HL-60 (cell line): ENCODE data around the gene PA2G4.

ENCODE experiments used
- DNase-seq, 2 experiments: peaks; one replicate each; pipeline ENCODE4 v3.0.0-alpha.2; 2010 to 2020; ENCODE audit warnings: low read depth in 1 of 2, low spot score in 1 of 2
- H3K27ac ChIP-seq: fragments of 250-450 bp; sonication (Bioruptor Pico); replicated peaks from 2 replicates; pipeline ENCODE4 v1.5.1; 2020; ENCODE audit warnings: mild to moderate bottlenecking, moderate library complexity
- H3K27me3 ChIP-seq: fragments of 250-450 bp; sonication (Bioruptor Pico); 2 replicates; pipeline ENCODE4 v1.5.1; 2021; ENCODE audit warnings: mild to moderate bottlenecking, moderate library complexity; ENCODE audit not compliant: insufficient read depth, poor library complexity, severe bottlenecking
- H3K4me3 ChIP-seq: replicated peaks from 2 replicates; pipeline ENCODE4 v1.5.1; 2011; ENCODE audit warnings: mild to moderate bottlenecking, control low read depth, low read length; ENCODE audit not compliant: insufficient read depth
- GABPA ChIP-seq: IDR thresholded peaks from 2 replicates; pipeline ENCODE4 v1.6.1; 2012; ENCODE audit warnings: low read depth
- POLR2AphosphoS5 ChIP-seq: IDR thresholded peaks from 2 replicates; pipeline ENCODE4 v1.6.1; 2012; ENCODE audit warnings: low read depth
- SPI1 ChIP-seq: IDR thresholded peaks from 2 replicates; pipeline ENCODE4 v1.6.1; 2012; ENCODE audit warnings: low read depth, mild to moderate bottlenecking, borderline replicate concordance
- TF ChIP-seq, protein P1 (sequence below): IDR thresholded peaks from one replicate; pipeline ENCODE4 v1.5.1; 2011; ENCODE audit warnings: low read length, control low read depth, inconsistent platforms; ENCODE audit not compliant: insufficient read depth
- TF ChIP-seq, protein P2 (sequence below): IDR thresholded peaks from 2 replicates; pipeline ENCODE4 v1.6.1; 2012; ENCODE audit warnings: low read depth; ENCODE audit not compliant: insufficient replicate concordance

PA2G4 gene

GRCh38 chr12:56119361-56119796 is 15.0 kb downstream of the PA2G4 start:
- peak overlapping the region; percentile 70 for H3K4me3 ChIP-seq
- TF ChIP-seq, protein P1, sequence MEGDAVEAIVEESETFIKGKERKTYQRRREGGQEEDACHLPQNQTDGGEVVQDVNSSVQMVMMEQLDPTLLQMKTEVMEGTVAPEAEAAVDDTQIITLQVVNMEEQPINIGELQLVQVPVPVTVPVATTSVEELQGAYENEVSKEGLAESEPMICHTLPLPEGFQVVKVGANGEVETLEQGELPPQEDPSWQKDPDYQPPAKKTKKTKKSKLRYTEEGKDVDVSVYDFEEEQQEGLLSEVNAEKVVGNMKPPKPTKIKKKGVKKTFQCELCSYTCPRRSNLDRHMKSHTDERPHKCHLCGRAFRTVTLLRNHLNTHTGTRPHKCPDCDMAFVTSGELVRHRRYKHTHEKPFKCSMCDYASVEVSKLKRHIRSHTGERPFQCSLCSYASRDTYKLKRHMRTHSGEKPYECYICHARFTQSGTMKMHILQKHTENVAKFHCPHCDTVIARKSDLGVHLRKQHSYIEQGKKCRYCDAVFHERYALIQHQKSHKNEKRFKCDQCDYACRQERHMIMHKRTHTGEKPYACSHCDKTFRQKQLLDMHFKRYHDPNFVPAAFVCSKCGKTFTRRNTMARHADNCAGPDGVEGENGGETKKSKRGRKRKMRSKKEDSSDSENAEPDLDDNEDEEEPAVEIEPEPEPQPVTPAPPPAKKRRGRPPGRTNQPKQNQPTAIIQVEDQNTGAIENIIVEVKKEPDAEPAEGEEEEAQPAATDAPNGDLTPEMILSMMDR = peak; percentile 56
- no peak for TF ChIP-seq POLR2AphosphoS5
- peak in 1 of 2 experiments; percentile 86 for DNase-seq

GRCh38 chr12:56120158-56120846 is 15.9 kb downstream of the PA2G4 start:
- no peak for TF ChIP-seq SPI1
- TF ChIP-seq GABPA = no peak
- no peak for TF ChIP-seq POLR2AphosphoS5
- TF ChIP-seq, protein P2, sequence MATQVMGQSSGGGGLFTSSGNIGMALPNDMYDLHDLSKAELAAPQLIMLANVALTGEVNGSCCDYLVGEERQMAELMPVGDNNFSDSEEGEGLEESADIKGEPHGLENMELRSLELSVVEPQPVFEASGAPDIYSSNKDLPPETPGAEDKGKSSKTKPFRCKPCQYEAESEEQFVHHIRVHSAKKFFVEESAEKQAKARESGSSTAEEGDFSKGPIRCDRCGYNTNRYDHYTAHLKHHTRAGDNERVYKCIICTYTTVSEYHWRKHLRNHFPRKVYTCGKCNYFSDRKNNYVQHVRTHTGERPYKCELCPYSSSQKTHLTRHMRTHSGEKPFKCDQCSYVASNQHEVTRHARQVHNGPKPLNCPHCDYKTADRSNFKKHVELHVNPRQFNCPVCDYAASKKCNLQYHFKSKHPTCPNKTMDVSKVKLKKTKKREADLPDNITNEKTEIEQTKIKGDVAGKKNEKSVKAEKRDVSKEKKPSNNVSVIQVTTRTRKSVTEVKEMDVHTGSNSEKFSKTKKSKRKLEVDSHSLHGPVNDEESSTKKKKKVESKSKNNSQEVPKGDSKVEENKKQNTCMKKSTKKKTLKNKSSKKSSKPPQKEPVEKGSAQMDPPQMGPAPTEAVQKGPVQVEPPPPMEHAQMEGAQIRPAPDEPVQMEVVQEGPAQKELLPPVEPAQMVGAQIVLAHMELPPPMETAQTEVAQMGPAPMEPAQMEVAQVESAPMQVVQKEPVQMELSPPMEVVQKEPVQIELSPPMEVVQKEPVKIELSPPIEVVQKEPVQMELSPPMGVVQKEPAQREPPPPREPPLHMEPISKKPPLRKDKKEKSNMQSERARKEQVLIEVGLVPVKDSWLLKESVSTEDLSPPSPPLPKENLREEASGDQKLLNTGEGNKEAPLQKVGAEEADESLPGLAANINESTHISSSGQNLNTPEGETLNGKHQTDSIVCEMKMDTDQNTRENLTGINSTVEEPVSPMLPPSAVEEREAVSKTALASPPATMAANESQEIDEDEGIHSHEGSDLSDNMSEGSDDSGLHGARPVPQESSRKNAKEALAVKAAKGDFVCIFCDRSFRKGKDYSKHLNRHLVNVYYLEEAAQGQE = no peak
- TF ChIP-seq, protein P1 = no peak
- DNase-seq = no peak
- no peak overlapping the region for H3K27ac ChIP-seq
- H3K27me3 ChIP-seq = no peaks in the 10 kb centered on the region
- no peak overlapping the region for H3K4me3 ChIP-seq

More at GRCh38 chr12:56119361-56119796, 15.0 kb downstream of the PA2G4 start:
- no peaks in the 10 kb centered on the region for H3K27me3 ChIP-seq
- peak overlapping the region; percentile 2; the same call in 1 of the 2 replicates for H3K27ac ChIP-seq

GRCh38 chr12:56121204-56121870 is 17.0 kb downstream of the PA2G4 start:
- H3K27me3 ChIP-seq = no peaks in the 10 kb centered on the region
- no peak for TF ChIP-seq SPI1
- TF ChIP-seq, protein P2 = no peak
- H3K27ac ChIP-seq = no peak overlapping the region
- DNase-seq = no peak
- no peak overlapping the region for H3K4me3 ChIP-seq

DNA sequence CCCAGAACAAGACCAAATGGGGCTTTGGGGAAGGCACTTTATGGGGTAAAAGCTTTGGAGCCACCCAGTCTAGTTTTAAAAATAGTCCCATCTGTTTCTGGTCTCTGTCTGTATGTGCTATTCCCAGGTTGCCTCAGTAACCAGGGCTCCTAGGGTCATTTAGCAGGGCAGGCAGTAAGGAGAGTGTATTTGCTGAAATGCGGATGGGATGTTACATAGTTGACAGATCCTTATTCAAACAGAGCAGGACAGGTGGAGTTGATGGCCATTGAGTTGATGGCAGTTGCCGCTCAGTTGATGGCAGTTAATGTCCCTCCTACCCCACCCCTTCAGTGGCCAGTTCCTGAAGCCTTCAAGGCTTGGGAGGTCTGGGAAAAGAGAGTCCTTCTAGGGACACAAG is 18.3 kb downstream of the PA2G4 start:
- Histone ChIP-seq H3K27me3 (no peaks in the 10 kb centered on the region), H3K4me3 (no peak overlapping the region), H3K27ac (no peak overlapping the region)
- no peak for DNase-seq
- TF ChIP-seq, protein P1 = no peak
- TF ChIP-seq GABPA (no peak), POLR2AphosphoS5 (no peak), SPI1 (no peak)
- TF ChIP-seq, protein P2 = no peak
